HEK293T (cell line): ENCODE results near the gene GRAP2.

ENCODE experiments used
- BHLHE40 ChIP-seq: fragments of 450-650 bp; IDR thresholded peaks from 2 replicates; pipeline ENCODE4 v1.6.1; 2016; ENCODE audit warnings: mild to moderate bottlenecking, moderate library complexity, borderline replicate concordance
- CTBP1 ChIP-seq: fragments of 450-650 bp; IDR thresholded peaks from 2 replicates; pipeline ENCODE4 v1.6.1; 2016; ENCODE audit warnings: borderline replicate concordance
- FOXK2 ChIP-seq: fragments of 450-650 bp; IDR thresholded peaks from 2 replicates; pipeline ENCODE4 v1.6.1; 2016; ENCODE audit warnings: mild to moderate bottlenecking
- HDGF ChIP-seq: fragments of 450-650 bp; IDR thresholded peaks from 2 replicates; pipeline ENCODE4 v1.6.1; 2017; ENCODE audit warnings: antibody characterized with exemption, borderline replicate concordance
- PKNOX1 ChIP-seq: fragments of 450-650 bp; IDR thresholded peaks from 2 replicates; pipeline ENCODE4 v1.6.1; 2016
- SP1 ChIP-seq: fragments of 450-650 bp; IDR thresholded peaks from 2 replicates; pipeline ENCODE4 v1.6.1; 2017
- SUZ12 ChIP-seq: fragments of 450-650 bp; IDR thresholded peaks from 2 replicates; pipeline ENCODE4 v1.6.1; 2016; ENCODE audit warnings: mild to moderate bottlenecking
- TARDBP ChIP-seq: fragments of 450-650 bp; IDR thresholded peaks from 2 replicates; pipeline ENCODE4 v1.6.1; 2016
- ZNF384 ChIP-seq: fragments of 450-650 bp; IDR thresholded peaks from 2 replicates; pipeline ENCODE4 v1.6.1; 2016

- TF ChIP-seq SP1 (no peak), CTBP1 (no peak), HDGF (no peak), BHLHE40 (no peak), ZNF384 (no peak), SUZ12 (no peak), PKNOX1 (no peak), TARDBP (no peak), FOXK2 (no peak)
Observed at GRCh38 chr22:40000171-40000570, 99.3 kb downstream of the GRAP2 start.
